ENCODE measurements around the gene KCNQ1OT1. TPM values are rescaled to one million over a fixed set of nuclear protein-coding genes. Genes with fewer than 3 reads are reported as not detected.
A peak's percentile ranks its signal among the peaks of the same experiment; 100 is the strongest.

KCNQ1OT1 gene
- total RNA-seq (2014; rRNA removed; shearing (Covaris generic)) = 3.0 and 3.2 TPM in 2 replicates

- peak; percentile 96 for DNase-seq (ENCODE audit: low spot score)
Observed at GRCh38 chr11:2699531-2700414, at the start of gene KCNQ1OT1. KCNQ1OT1 (minus strand) TSS chr11:2699994.

GRCh38 chr11:2748814-2749554, 49.2 kb upstream of the KCNQ1OT1 start:
- DNase-seq (ENCODE audit: low spot score) = no peak

- no peak for DNase-seq (ENCODE audit: low spot score)
Observed at GRCh38 chr11:2748061-2748813, 48.4 kb upstream of the KCNQ1OT1 start.

GRCh38 chr11:2747248-2748027, 47.6 kb upstream of the KCNQ1OT1 start:
- DNase-seq (ENCODE audit: low spot score) = no peak

- DNase-seq (ENCODE audit: low spot score) = no peak
Observed at GRCh38 chr11:2746401-2747247, 46.8 kb upstream of the KCNQ1OT1 start.

GRCh38 chr11:2745511-2745910, 45.7 kb upstream of the KCNQ1OT1 start:
- DNase-seq (ENCODE audit: low spot score) = no peak

GRCh38 chr11:2744166-2744565, 44.4 kb upstream of the KCNQ1OT1 start:
- no peak for DNase-seq (ENCODE audit: low spot score)

GRCh38 chr11:2743427-2744110, 43.8 kb upstream of the KCNQ1OT1 start:
- DNase-seq (ENCODE audit: low spot score) = no peak

GRCh38 chr11:2742611-2743426, 43.0 kb upstream of the KCNQ1OT1 start:
- no peak for DNase-seq (ENCODE audit: low spot score)

- no peak for DNase-seq (ENCODE audit: low spot score)
Observed at GRCh38 chr11:2742201-2742600, 42.4 kb upstream of the KCNQ1OT1 start.

- no peak for DNase-seq (ENCODE audit: low spot score)
Observed at GRCh38 chr11:2741377-2742131, 41.8 kb upstream of the KCNQ1OT1 start.

- no peak for DNase-seq (ENCODE audit: low spot score)
Observed at GRCh38 chr11:2741006-2741376, 41.2 kb upstream of the KCNQ1OT1 start.

- no peak for DNase-seq (ENCODE audit: low spot score)
Observed at GRCh38 chr11:2740275-2740940, 40.6 kb upstream of the KCNQ1OT1 start.

GRCh38 chr11:2739531-2740274, 39.9 kb upstream of the KCNQ1OT1 start:
- no peak for DNase-seq (ENCODE audit: low spot score)

GRCh38 chr11:2738551-2739431, 39.0 kb upstream of the KCNQ1OT1 start:
- no peak for DNase-seq (ENCODE audit: low spot score)

GRCh38 chr11:2737866-2738265, 38.1 kb upstream of the KCNQ1OT1 start:
- DNase-seq (ENCODE audit: low spot score) = no peak

Measured in HT-29 (cell line).